Thyroid gland (tissue), 4 donors: ENCODE measurements around the gene JMJD6. TPM values are rescaled to one million over a fixed set of nuclear protein-coding genes. Genes with fewer than 3 reads are reported as not detected.

Experiments
- DNase-seq, 2 donors: peaks; one replicate each; pipeline ENCODE4 v3.0.0-alpha.2; 2019
- H3K27ac ChIP-seq, 3 donors: fragments of 200-600 bp; sonication (generic); 1 replicate in 2 of 3; 2 replicates in 1 of 3; pipeline ENCODE4 v1.5.1; 2016 to 2019; ENCODE audit warnings: mild to moderate bottlenecking in 1 of 3, moderate library complexity in 1 of 3
- H3K27me3 ChIP-seq: fragments of 200-600 bp; sonication (generic); one replicate; pipeline ENCODE4 v1.5.1; 2019
- H3K36me3 ChIP-seq, 2 donors: fragments of 200-600 bp; sonication (generic); one replicate each; pipeline ENCODE4 v1.5.1; 2016 to 2019
- H3K4me1 ChIP-seq, 2 donors: fragments of 200-600 bp; sonication (generic); one replicate each; pipeline ENCODE4 v1.5.1; 2017 to 2019
- H3K4me3 ChIP-seq, 3 donors: fragments of 200-600 bp; sonication (generic); replicated peaks in 1 of 3; 1 replicate in 2 of 3; 2 replicates in 1 of 3; pipeline ENCODE4 v1.5.1; 2016; ENCODE audit warnings: mild to moderate bottlenecking in 1 of 3
- H3K9me3 ChIP-seq: fragments of 200-600 bp; sonication (generic); one replicate; pipeline ENCODE4 v1.5.1; 2017
- CTCF ChIP-seq, 6 experiments: fragments of 200-600 bp in 3 of 6; fragments of 450-650 bp in 3 of 6; sonication (generic) in 3 of 6; IDR thresholded peaks; one replicate each; pipeline ENCODE4 v1.5.1; 2016 to 2019; ENCODE audit warnings: antibody characterized with exemption in 6 of 6, mild to moderate bottlenecking in 2 of 6, inconsistent platforms in 1 of 6, moderate library complexity in 1 of 6
- POLR2A ChIP-seq, 2 donors: fragments of 450-650 bp; IDR thresholded peaks; one replicate each; pipeline ENCODE4 v1.6.1; 2017; ENCODE audit warnings: antibody characterized with exemption in 2 of 2, mild to moderate bottlenecking in 2 of 2, moderate library complexity in 1 of 2
- WGBS, 2 donors: methylation state at CpG; one replicate each; pipeline ENCODE4 v1.1.5; 2017; 5-methylcytosine and 5-hydroxymethylcytosine counted together
- intact Hi-C: fragments of 100-400 bp; cut with DNase I; formaldehyde crosslinking; loops from one replicate; pipeline ENCODE4 v1.15.1; 2023
- total RNA-seq, 4 donors: library from RNA; depleted of rRNA; stranded (reverse); fragments of >200 nt; gene quantifications; one replicate each; pipeline ENCODE4 v1.2.3, GENCODE V29; 2016

Gene JMJD6
- total RNA-seq, 4 donors from 2014 or later = 12.2 to 24.2 (median 20.7) TPM

GRCh38 chr17:76702941-76703637 lies 23.3 kb downstream of the JMJD6 start:
- Histone ChIP-seq H3K27me3 (no peaks in the 10 kb centered on the region), H3K4me1 (peaks cover 46 to 66% of the 10 kb centered on the region in 2 donors), H3K4me3 (no peak overlapping the region), H3K36me3 (no peaks in the 10 kb centered on the region), H3K9me3 (no peaks in the 10 kb centered on the region), H3K27ac (peak overlapping the region; percentile 33 to 78 (median 77))
- intact Hi-C loops = no loop called here
- DNase-seq = peak in 1 of 2 donors; percentile 62
- no peak for TF ChIP-seq CTCF (IDR thresholded peaks at IDR 0.05)
- 83 to 84% methylated on average over 10 of the region's 10 CpGs for WGBS, 2 donors

GRCh38 chr17:76702076-76702475 lies 24.3 kb downstream of the JMJD6 start:
- Histone ChIP-seq H3K9me3 (no peaks in the 10 kb centered on the region), H3K36me3 (no peaks in the 10 kb centered on the region), H3K27me3 (no peaks in the 10 kb centered on the region), H3K27ac (peak overlapping the region; percentile 61 to 78 (median 77)), H3K4me1 (peaks cover 48 to 67% of the 10 kb centered on the region in 2 donors), H3K4me3 (no peak overlapping the region)
- intact Hi-C loops = no loop called here
- no peak for TF ChIP-seq CTCF (IDR thresholded peaks at IDR 0.05)
- TF ChIP-seq POLR2A (IDR thresholded peaks at IDR 0.05) = no peak
- no peak for DNase-seq
- WGBS, 2 donors = 38 to 63% methylated on average over 2 of the region's 2 CpGs

- WGBS, 2 donors = 42 to 52% methylated on average over 11 of the region's 11 CpGs
- TF ChIP-seq CTCF (IDR thresholded peaks at IDR 0.05) = no peak
- no peak for TF ChIP-seq POLR2A (IDR thresholded peaks at IDR 0.05)
- Histone ChIP-seq H3K4me1 (peaks cover 53 to 73% of the 10 kb centered on the region in 2 donors), H3K27ac (peak overlapping the region; percentile 61 to 78 (median 77)), H3K36me3 (no peaks in the 10 kb centered on the region), H3K9me3 (no peaks in the 10 kb centered on the region), H3K4me3 (no peak overlapping the region), H3K27me3 (no peaks in the 10 kb centered on the region)
- intact Hi-C loops = no loop called here
- no peak for DNase-seq
Measured at GRCh38 chr17:76701471-76701967, 24.9 kb downstream of the JMJD6 start.

- 36 to 48% methylated on average over 31 to 33 of the region's 33 CpGs for WGBS, 2 donors
- no peaks in the 10 kb centered on the region for H3K27me3 ChIP-seq
- TF ChIP-seq CTCF (IDR thresholded peaks at IDR 0.05) (no peak), POLR2A (IDR thresholded peaks at IDR 0.05) (peak in 1 of 2 donors; percentile 25)
- intact Hi-C loops = no loop called here
- H3K4me1 ChIP-seq = peaks cover 53 to 79% of the 10 kb centered on the region in 2 donors
- peak overlapping the region in 1 of 3 donors; percentile 5 for H3K4me3 ChIP-seq
- H3K27ac ChIP-seq = peak overlapping the region; percentile 61 to 78 (median 77)
- no peaks in the 10 kb centered on the region for H3K36me3 ChIP-seq
- no peaks in the 10 kb centered on the region for H3K9me3 ChIP-seq
- DNase-seq = peak; percentile 75
Measured at GRCh38 chr17:76700617-76701470, 25.6 kb downstream of the JMJD6 start.
